ENCODE data around the gene CCNY. TPM values are rescaled to one million over a fixed set of nuclear protein-coding genes. Genes with fewer than 3 reads are reported as not detected.
"Not testable (repeated sequence)": the region's sequence is repeated elsewhere in the genome, so short reads cannot be mapped to it uniquely, and the experiment has no call there.

CCNY gene
- total and polyA plus RNA-seq, 4 donors = 25.5 to 95.9 (median 54.4) TPM

GRCh38 chr10:35397953-35398352 lies 61.6 kb downstream of the CCNY start:
- Histone ChIP-seq H3K4me3 (ENCODE audit: low read length in 2 of 2) (no peak overlapping the region), H3K9me3 (ENCODE audit: control insufficient read depth, low read length) (no peaks in the 10 kb centered on the region), H3K4me1 (ENCODE audit: control insufficient read depth in 1 of 2, insufficient read depth in 2 of 2, low read length in 2 of 2) (no peaks in the 10 kb centered on the region), H3K27me3 (ENCODE audit: control insufficient read depth in 1 of 2, insufficient read depth in 2 of 2, low read length in 1 of 2) (no peaks in the 10 kb centered on the region), H3K36me3 (ENCODE audit: control insufficient read depth in 1 of 2, insufficient read depth in 2 of 2, low read length in 1 of 2) (no peaks in the 10 kb centered on the region), H3K27ac (ENCODE audit: low read depth in 1 of 2, low read length in 2 of 2) (no peak overlapping the region)
- 82% methylated on average over 4 of the region's 4 CpGs for WGBS, 2 donors
- no peak for DNase-seq
- intact Hi-C loops (cut with DNase I) = no loop called here
- peak; percentile 46 for ATAC-seq (ENCODE audit: low FRiP score)

DNA sequence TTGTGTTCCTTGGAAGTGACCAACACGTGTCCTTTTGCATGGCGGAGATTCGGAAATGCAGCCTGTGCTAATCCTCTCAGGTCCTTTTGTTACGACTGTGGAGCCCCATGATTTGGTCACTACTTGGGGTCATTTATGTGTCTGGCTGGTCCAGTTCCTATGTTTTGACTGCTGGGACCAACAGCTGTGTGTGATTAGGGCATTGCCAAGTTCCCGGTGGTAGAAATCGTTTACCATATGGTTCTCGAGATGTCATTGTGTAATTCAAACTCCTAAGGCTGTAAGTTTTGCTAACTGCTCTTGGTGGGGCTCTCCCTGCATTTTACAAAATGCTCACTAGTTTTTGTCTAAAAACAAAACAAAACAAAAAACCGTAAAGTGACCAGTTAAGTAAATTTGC lies 62.0 kb downstream of the CCNY start:
- ATAC-seq (ENCODE audit: low FRiP score) (no peak), DNase-seq (no peak)
- H3K27ac ChIP-seq (ENCODE audit: low read depth in 1 of 2, low read length in 2 of 2) = no peak overlapping the region
- no peak overlapping the region for H3K4me3 ChIP-seq (ENCODE audit: low read length in 2 of 2)
- no peaks in the 10 kb centered on the region for H3K27me3 ChIP-seq (ENCODE audit: control insufficient read depth in 1 of 2, insufficient read depth in 2 of 2, low read length in 1 of 2)
- WGBS, 2 donors = 45 to 48% methylated on average over 8 of the region's 8 CpGs
- intact Hi-C loops (cut with DNase I) = no loop called here
- no peaks in the 10 kb centered on the region for H3K36me3 ChIP-seq (ENCODE audit: control insufficient read depth in 1 of 2, insufficient read depth in 2 of 2, low read length in 1 of 2)
- H3K9me3 ChIP-seq (ENCODE audit: control insufficient read depth, low read length) = no peaks in the 10 kb centered on the region
- H3K4me1 ChIP-seq (ENCODE audit: control insufficient read depth in 1 of 2, insufficient read depth in 2 of 2, low read length in 2 of 2) = no peaks in the 10 kb centered on the region

- DNase-seq (no peak), ATAC-seq (ENCODE audit: low FRiP score) (no peak)
- 86% methylated on average over 7 of the region's 7 CpGs for WGBS, 2 donors
- intact Hi-C loops (cut with DNase I) = no loop called here
- H3K9me3 ChIP-seq (ENCODE audit: control insufficient read depth, low read length) = no peaks in the 10 kb centered on the region
- H3K27ac ChIP-seq (ENCODE audit: low read depth in 1 of 2, low read length in 2 of 2) = no peak overlapping the region
- no peaks in the 10 kb centered on the region for H3K36me3 ChIP-seq (ENCODE audit: control insufficient read depth in 1 of 2, insufficient read depth in 2 of 2, low read length in 1 of 2)
- no peak overlapping the region for H3K4me3 ChIP-seq (ENCODE audit: low read length in 2 of 2)
- H3K27me3 ChIP-seq (ENCODE audit: control insufficient read depth in 1 of 2, insufficient read depth in 2 of 2, low read length in 1 of 2) = no peaks in the 10 kb centered on the region
- no peaks in the 10 kb centered on the region for H3K4me1 ChIP-seq (ENCODE audit: control insufficient read depth in 1 of 2, insufficient read depth in 2 of 2, low read length in 2 of 2)
These were observed 62.6 kb downstream of the CCNY start for GRCh38 chr10:35398908-35399307.

DNA sequence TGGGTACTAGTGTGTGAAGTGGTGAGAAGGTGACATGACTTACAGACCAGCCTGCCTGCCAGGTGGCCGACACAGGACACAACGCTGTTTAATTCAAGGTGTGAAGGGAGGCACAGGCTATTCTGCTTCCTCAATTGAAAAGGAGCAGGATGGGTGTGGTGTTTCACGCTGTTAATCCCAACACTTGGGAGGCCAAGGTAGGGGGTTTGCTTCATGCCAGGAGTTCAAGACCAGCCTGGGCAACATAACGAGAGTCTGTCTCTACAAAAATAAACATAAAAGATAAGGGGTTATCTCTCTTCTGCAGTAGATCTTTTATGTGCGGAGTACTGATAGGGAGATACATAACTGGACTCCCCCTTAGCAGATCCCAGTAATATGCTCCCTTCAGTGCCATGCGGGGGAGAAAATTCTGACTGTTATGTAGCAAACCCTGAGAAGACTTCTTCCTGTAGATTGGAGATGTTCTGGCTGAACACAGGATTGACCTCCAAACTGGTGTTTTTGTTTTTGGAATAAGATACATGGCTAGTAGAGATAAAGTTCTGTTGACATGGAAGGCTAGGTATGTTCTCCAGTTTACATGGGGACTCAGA lies 63.2 kb downstream of the CCNY start:
- WGBS, 2 donors = 87 to 88% methylated on average over 6 of the region's 6 CpGs
- Histone ChIP-seq H3K27me3 (ENCODE audit: control insufficient read depth in 1 of 2, insufficient read depth in 2 of 2, low read length in 1 of 2) (no peaks in the 10 kb centered on the region), H3K4me1 (ENCODE audit: control insufficient read depth in 1 of 2, insufficient read depth in 2 of 2, low read length in 2 of 2) (no peaks in the 10 kb centered on the region), H3K36me3 (ENCODE audit: control insufficient read depth in 1 of 2, insufficient read depth in 2 of 2, low read length in 1 of 2) (no peaks in the 10 kb centered on the region), H3K4me3 (ENCODE audit: low read length in 2 of 2) (no peak overlapping the region), H3K27ac (ENCODE audit: low read depth in 1 of 2, low read length in 2 of 2) (no peak overlapping the region), H3K9me3 (ENCODE audit: control insufficient read depth, low read length) (no peaks in the 10 kb centered on the region)
- ATAC-seq (ENCODE audit: low FRiP score) = no peak
- DNase-seq = no peak
- intact Hi-C loops (cut with DNase I) = no loop called here

GRCh38 chr10:35400595-35401268 lies 64.4 kb downstream of the CCNY start:
- WGBS, 2 donors = 57 to 62% methylated on average over 8 of the region's 8 CpGs
- Histone ChIP-seq H3K36me3 (ENCODE audit: control insufficient read depth in 1 of 2, insufficient read depth in 2 of 2, low read length in 1 of 2) (no peaks in the 10 kb centered on the region), H3K27ac (ENCODE audit: low read depth in 1 of 2, low read length in 2 of 2) (no peak overlapping the region), H3K27me3 (ENCODE audit: control insufficient read depth in 1 of 2, insufficient read depth in 2 of 2, low read length in 1 of 2) (no peaks in the 10 kb centered on the region), H3K4me1 (ENCODE audit: control insufficient read depth in 1 of 2, insufficient read depth in 2 of 2, low read length in 2 of 2) (no peaks in the 10 kb centered on the region), H3K4me3 (ENCODE audit: low read length in 2 of 2) (no peak overlapping the region), H3K9me3 (ENCODE audit: control insufficient read depth, low read length) (no peaks in the 10 kb centered on the region)
- intact Hi-C loops (cut with DNase I) = no loop called here
- DNase-seq (no peak), ATAC-seq (ENCODE audit: low FRiP score) (peak; percentile 38)

DNA sequence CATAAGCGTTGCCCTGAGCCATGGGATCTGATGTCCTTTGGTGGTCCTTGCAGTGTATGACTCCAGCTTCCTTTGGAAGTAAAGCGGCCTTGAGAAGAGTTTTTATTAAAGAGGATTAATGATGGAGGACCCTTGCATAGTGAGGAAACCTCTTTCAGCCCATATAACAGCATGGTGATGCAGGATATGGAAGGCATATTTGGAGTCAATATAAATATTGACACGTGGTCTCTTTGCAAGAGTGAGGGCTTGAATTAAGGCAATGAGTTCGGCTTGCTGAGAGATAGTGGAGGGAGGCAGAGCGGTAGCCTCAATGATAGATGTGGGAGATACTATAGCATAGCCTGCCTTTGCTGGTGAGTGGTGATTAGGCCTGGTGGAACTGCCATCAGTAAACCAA lies 67.2 kb downstream of the CCNY start:
- H3K9me3 ChIP-seq (ENCODE audit: control insufficient read depth, low read length); intact Hi-C loops (cut with DNase I); H3K27ac ChIP-seq (ENCODE audit: low read depth in 1 of 2, low read length in 2 of 2); DNase-seq; H3K36me3 ChIP-seq (ENCODE audit: control insufficient read depth in 1 of 2, insufficient read depth in 2 of 2, low read length in 1 of 2); H3K27me3 ChIP-seq (ENCODE audit: control insufficient read depth in 1 of 2, insufficient read depth in 2 of 2, low read length in 1 of 2); H3K4me3 ChIP-seq (ENCODE audit: low read length in 2 of 2); ATAC-seq (ENCODE audit: low FRiP score); H3K4me1 ChIP-seq (ENCODE audit: control insufficient read depth in 1 of 2, insufficient read depth in 2 of 2, low read length in 2 of 2): not testable (repeated sequence)
- WGBS, 2 donors = 95% methylated on average over 5 of the region's 5 CpGs

DNA sequence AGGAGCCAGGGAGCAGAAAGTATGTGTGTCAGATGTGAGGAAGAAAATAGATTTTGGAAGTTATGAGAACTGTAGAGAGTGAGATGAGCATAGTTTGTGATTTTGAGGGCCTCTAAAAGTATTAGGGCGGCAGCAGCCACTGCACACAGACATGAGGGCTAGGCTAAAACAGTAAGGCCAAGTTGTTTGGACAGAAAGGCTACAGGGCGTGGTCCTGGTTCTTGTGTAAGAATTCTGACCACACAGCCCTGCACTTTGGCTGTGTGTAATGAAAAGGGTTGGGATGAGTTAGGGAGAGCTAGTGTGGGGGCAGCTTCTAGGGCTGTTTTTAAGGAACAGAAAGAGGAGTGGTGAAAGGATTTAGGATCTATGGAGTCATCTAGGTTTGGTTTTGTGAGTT lies 67.8 kb downstream of the CCNY start:
- H3K4me1 ChIP-seq (ENCODE audit: control insufficient read depth in 1 of 2, insufficient read depth in 2 of 2, low read length in 2 of 2); ATAC-seq (ENCODE audit: low FRiP score); intact Hi-C loops (cut with DNase I); H3K4me3 ChIP-seq (ENCODE audit: low read length in 2 of 2); H3K27ac ChIP-seq (ENCODE audit: low read depth in 1 of 2, low read length in 2 of 2); DNase-seq; H3K27me3 ChIP-seq (ENCODE audit: control insufficient read depth in 1 of 2, insufficient read depth in 2 of 2, low read length in 1 of 2); H3K9me3 ChIP-seq (ENCODE audit: control insufficient read depth, low read length); H3K36me3 ChIP-seq (ENCODE audit: control insufficient read depth in 1 of 2, insufficient read depth in 2 of 2, low read length in 1 of 2): not testable (repeated sequence)
- WGBS, 2 donors = 93 to 95% methylated on average over 2 of the region's 2 CpGs

DNA sequence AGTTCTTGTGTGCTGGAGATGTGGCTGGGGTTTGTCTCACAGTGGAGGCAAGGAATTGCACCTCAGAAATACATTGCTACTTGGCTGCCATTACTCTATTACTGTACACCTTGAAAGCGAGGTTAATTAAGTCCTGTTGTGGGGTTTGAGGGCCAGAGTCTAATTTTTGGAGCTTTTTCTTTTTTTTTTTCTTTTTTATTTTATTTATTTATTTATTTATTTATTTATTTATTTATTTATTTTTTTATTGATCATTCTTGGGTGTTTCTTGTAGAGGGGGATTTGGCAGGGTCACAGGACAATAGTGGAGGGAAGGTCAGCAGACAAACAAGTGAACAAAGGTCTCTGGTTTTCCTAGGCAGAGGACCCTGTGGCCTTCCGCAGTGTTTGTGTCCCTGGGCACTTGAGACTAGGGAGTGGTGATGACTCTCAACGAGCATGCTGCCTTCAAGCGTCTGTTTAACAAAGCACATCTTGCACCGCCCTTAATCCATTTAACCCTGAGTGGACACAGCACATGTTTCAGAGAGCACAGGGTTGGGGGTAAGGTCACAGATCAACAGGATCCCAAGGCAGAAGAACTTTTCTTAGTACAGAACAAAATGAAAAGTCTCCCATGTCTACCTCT lies 69.8 kb downstream of the CCNY start:
- H3K9me3 ChIP-seq (ENCODE audit: control insufficient read depth, low read length); DNase-seq; intact Hi-C loops (cut with DNase I); H3K4me1 ChIP-seq (ENCODE audit: control insufficient read depth in 1 of 2, insufficient read depth in 2 of 2, low read length in 2 of 2); H3K4me3 ChIP-seq (ENCODE audit: low read length in 2 of 2); ATAC-seq (ENCODE audit: low FRiP score); H3K27me3 ChIP-seq (ENCODE audit: control insufficient read depth in 1 of 2, insufficient read depth in 2 of 2, low read length in 1 of 2); H3K27ac ChIP-seq (ENCODE audit: low read depth in 1 of 2, low read length in 2 of 2); H3K36me3 ChIP-seq (ENCODE audit: control insufficient read depth in 1 of 2, insufficient read depth in 2 of 2, low read length in 1 of 2): not testable (repeated sequence)
- 93 to 95% methylated on average over 4 to 5 of the region's 5 CpGs for WGBS, 2 donors

- H3K4me3 ChIP-seq (ENCODE audit: low read length in 2 of 2); H3K9me3 ChIP-seq (ENCODE audit: control insufficient read depth, low read length); DNase-seq; H3K27ac ChIP-seq (ENCODE audit: low read depth in 1 of 2, low read length in 2 of 2); H3K36me3 ChIP-seq (ENCODE audit: control insufficient read depth in 1 of 2, insufficient read depth in 2 of 2, low read length in 1 of 2); intact Hi-C loops (cut with DNase I); H3K27me3 ChIP-seq (ENCODE audit: control insufficient read depth in 1 of 2, insufficient read depth in 2 of 2, low read length in 1 of 2); H3K4me1 ChIP-seq (ENCODE audit: control insufficient read depth in 1 of 2, insufficient read depth in 2 of 2, low read length in 2 of 2); ATAC-seq (ENCODE audit: low FRiP score): not testable (repeated sequence)
- 91 to 93% methylated on average over 12 of the region's 12 CpGs for WGBS, 2 donors
These were observed 71.4 kb downstream of the CCNY start for GRCh38 chr10:35407696-35408095.
